Measurements from ENCODE around the gene GDF2.

DNA sequence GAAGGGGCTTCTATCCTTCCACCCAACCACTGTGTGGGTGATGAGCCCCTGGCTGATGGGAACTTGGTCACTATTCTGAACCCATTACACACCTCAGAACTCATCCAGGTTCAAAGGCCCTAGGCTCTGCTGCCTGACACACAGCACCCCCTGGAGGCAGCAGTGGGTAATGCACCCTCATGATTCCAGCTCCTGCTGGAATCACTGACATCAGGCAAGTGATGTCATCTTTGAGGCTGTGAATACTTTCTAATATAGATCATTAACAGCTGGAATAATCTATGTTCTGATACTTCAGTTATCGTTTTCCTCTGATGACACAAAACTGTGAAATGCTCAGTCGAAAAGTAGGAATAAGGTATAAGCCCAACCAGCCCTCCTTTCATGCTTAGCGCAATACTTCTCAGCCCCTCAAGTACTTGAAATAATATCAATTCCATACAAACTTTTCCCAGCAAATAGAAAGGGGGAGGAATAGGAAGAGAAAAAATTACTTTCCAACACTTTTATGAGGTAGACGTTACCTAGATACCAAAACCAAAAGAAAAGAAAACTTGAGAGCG lies 18.4 kb downstream of the GDF2 start:
- TF ChIP-seq, protein P1, sequence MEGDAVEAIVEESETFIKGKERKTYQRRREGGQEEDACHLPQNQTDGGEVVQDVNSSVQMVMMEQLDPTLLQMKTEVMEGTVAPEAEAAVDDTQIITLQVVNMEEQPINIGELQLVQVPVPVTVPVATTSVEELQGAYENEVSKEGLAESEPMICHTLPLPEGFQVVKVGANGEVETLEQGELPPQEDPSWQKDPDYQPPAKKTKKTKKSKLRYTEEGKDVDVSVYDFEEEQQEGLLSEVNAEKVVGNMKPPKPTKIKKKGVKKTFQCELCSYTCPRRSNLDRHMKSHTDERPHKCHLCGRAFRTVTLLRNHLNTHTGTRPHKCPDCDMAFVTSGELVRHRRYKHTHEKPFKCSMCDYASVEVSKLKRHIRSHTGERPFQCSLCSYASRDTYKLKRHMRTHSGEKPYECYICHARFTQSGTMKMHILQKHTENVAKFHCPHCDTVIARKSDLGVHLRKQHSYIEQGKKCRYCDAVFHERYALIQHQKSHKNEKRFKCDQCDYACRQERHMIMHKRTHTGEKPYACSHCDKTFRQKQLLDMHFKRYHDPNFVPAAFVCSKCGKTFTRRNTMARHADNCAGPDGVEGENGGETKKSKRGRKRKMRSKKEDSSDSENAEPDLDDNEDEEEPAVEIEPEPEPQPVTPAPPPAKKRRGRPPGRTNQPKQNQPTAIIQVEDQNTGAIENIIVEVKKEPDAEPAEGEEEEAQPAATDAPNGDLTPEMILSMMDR (IDR thresholded peaks at IDR 0.05; ENCODE audit: poor library complexity): peak; percentile 86
- TF ChIP-seq EZH2 (IDR thresholded peaks at IDR 0.05; ENCODE audit: borderline replicate concordance): no peak
- TF ChIP-seq EZH2phosphoT487 (IDR thresholded peaks at IDR 0.05; ENCODE audit: low read depth, severe bottlenecking, unreplicated experiment): no peak
